Effector memory CD8-positive, alpha-beta T cell (primary cell): ENCODE measurements around the gene RBM18.

Experiments
- ATAC-seq: fragments of 150-1000 bp; cut with Tn5 transposase; replicated peaks from 2 replicates; pipeline ENCODE4 v1.10.0; 2021; ENCODE audit warnings: mild to moderate bottlenecking, moderate library complexity
- DNase-seq, 3 experiments: peaks; one replicate each; pipeline ENCODE4 v3.0.0; 2021
- H3K27ac Mint-ChIP-seq, 2 donors: one replicate each; pipeline ENCODE4 v1.8.0; 2022; ENCODE audit warnings: mild to moderate bottlenecking in 2 of 2, mixed read lengths in 2 of 2, moderate library complexity in 2 of 2
- H3K27me3 Mint-ChIP-seq, 2 donors: one replicate each; pipeline ENCODE4 v1.8.0; 2022; ENCODE audit warnings: mixed read lengths in 2 of 2
- H3K36me3 Mint-ChIP-seq: one replicate; pipeline ENCODE4 v1.8.0; 2022; ENCODE audit warnings: mild to moderate bottlenecking, moderate library complexity, mixed read lengths; ENCODE audit not compliant: insufficient read depth
- H3K4me1 Mint-ChIP-seq, 2 donors: one replicate each; pipeline ENCODE4 v1.8.0; 2022; ENCODE audit warnings: low read depth in 2 of 2, mixed read lengths in 2 of 2
- H3K4me3 Mint-ChIP-seq, 2 donors: one replicate each; pipeline ENCODE4 v1.8.0; 2022; ENCODE audit warnings: mild to moderate bottlenecking in 2 of 2, mixed read lengths in 2 of 2, moderate library complexity in 2 of 2
- H3K9me3 Mint-ChIP-seq, 2 donors: one replicate each; pipeline ENCODE4 v1.8.0; 2022; ENCODE audit warnings: mixed read lengths in 2 of 2
- total RNA-seq, 9 experiments: gene quantifications; one replicate each; lab custom pipeline; 2026; lab: John Stamatoyannopoulos, UW

RBM18 gene, protein sequence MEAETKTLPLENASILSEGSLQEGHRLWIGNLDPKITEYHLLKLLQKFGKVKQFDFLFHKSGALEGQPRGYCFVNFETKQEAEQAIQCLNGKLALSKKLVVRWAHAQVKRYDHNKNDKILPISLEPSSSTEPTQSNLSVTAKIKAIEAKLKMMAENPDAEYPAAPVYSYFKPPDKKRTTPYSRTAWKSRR
- 29.7 to 67.2 (median 44.4) reads per million in 9 experiments for total RNA-seq

DNA sequence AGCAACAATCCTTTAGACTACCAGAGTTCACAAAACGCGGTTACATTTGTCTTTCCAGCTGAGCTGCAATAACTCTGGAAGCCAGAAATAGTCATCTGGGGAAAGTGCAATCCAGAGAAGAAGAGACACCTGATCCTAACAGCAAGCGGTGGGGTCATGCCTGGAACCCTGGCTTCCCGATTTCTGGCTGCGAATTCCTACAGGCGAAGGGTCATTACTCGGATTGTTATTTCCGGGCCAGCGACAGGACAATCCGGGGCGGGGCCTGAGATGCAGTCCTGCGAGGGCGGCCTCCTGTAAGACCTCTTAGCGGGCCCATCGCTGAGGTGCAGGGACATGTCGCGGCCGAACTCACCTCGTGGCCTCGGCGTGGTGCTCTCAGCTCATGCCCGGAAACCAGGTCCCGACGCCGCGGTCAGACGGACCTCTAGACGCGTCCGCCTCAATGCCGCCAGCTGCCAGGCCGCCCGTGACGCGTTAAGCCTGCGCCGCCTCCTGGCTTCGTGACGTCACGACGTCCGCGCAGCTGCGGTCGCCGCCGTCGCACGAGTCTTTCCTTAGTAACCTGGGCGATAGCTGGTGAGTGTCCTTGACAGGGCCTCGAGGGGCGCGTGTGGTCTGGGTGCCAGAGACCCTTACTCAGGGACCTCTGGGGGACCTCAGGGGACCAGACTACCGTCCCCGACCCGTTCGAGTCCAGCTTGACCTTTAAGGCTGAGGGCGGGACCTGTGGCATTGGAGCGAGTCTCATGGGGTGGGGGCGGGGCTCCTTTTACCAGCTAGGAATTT lies at the start of gene RBM18, which contains the start of gene MRRF:
RBM18 (minus strand) TSS at position 481 of the 789 bp plus-strand sequence. CDS start 3,348 bp downstream, outside the sequence.
MRRF (plus strand) TSS at position 523 of the 789 bp plus-strand sequence. CDS start 6,010 bp downstream, outside the sequence.
- ATAC-seq, result peak; percentile 83
- peak within 1 kb of the TSS; percentile 97 to 99 for H3K4me3 Mint-ChIP-seq
- peaks cover 28% of the 10 kb centered on the region for H3K36me3 Mint-ChIP-seq
- no peaks in the 10 kb centered on the region for H3K9me3 Mint-ChIP-seq
- peak; percentile 86 to 93 (median 91) for DNase-seq
- peak within 1 kb of the TSS; percentile 99 to 100 for H3K27ac Mint-ChIP-seq
- H3K4me1 Mint-ChIP-seq, result peaks cover 39 to 51% of the 10 kb centered on the region in 2 donors
- H3K27me3 Mint-ChIP-seq, result no peaks in the 10 kb centered on the region

DNA sequence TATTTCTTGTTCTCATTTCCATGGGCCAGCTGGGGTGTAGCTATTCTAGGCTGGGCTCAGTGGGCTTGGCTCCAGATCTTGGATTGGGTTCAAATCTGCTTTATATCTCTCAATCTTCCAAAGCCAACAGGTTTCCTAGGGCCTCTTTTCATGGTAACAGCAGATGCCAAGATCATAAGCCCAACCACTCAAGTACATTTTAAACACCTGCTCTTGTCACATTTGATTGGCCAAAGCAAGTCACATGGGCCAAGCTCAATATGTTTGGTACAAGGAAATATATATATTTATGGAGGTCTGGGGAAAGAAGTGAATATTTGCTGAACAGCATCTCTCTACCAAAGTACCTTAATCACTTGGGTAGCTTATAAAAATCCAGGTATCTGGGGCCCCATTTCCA lies 49.5 kb upstream of the RBM18 start:
- Mint-ChIP-seq H3K4me1 (no peaks in the 10 kb centered on the region), H3K27ac (no peak overlapping the region), H3K9me3 (no peaks in the 10 kb centered on the region), H3K27me3 (no peaks in the 10 kb centered on the region), H3K36me3 (peaks cover 19% of the 10 kb centered on the region), H3K4me3 (no peak overlapping the region)
- no peak for DNase-seq
- no peak for ATAC-seq

DNA sequence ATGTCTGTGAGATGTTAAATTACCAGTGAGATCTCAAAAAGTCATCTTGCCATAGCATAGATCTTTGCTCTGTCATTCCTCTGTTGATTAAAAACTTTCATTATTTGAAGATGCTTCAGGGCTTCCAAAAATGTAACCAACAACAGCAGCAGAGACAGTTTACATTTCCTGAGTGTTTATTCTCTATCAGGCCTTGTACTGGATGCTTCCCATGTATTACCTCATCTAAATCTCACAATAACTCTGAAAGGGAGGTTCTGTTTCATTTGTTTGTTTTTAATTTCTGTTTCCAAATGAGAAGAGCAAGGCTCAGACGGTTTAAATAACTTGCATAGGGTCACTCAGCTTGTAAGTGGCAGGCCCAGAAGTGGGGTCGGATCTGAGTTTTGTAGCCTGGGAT lies 45.2 kb upstream of the RBM18 start:
- H3K27me3 Mint-ChIP-seq, result no peaks in the 10 kb centered on the region
- DNase-seq (no peak), ATAC-seq (no peak)
- no peaks in the 10 kb centered on the region for H3K9me3 Mint-ChIP-seq
- no peak overlapping the region for H3K4me3 Mint-ChIP-seq
- H3K27ac Mint-ChIP-seq, result no peak overlapping the region
- H3K36me3 Mint-ChIP-seq, result peaks cover 28% of the 10 kb centered on the region
- no peaks in the 10 kb centered on the region for H3K4me1 Mint-ChIP-seq

DNA sequence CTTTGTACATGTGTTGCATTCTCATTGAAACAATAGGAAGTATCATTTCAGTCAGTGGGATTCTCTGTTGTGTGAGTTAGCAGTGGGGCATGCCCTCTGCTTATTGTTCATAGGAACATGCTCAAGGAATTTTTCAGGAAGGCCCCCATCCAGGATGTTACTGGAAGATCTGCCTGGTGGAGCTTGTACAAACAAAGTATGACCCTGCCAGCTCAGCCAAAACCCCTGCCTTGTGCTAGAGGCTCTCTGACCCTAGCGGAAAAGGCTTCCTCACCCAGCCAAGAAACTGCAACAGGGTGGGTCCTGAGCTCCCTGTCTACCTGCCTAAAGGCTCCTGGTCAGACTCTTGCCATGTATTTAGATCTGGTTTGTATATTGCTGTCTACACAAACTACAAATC lies 43.3 kb upstream of the RBM18 start:
- Mint-ChIP-seq H3K4me1 (no peaks in the 10 kb centered on the region), H3K36me3 (peaks cover 21% of the 10 kb centered on the region), H3K9me3 (no peaks in the 10 kb centered on the region), H3K27ac (no peak overlapping the region), H3K27me3 (no peaks in the 10 kb centered on the region), H3K4me3 (no peak overlapping the region)
- DNase-seq, result no peak
- no peak for ATAC-seq

DNA sequence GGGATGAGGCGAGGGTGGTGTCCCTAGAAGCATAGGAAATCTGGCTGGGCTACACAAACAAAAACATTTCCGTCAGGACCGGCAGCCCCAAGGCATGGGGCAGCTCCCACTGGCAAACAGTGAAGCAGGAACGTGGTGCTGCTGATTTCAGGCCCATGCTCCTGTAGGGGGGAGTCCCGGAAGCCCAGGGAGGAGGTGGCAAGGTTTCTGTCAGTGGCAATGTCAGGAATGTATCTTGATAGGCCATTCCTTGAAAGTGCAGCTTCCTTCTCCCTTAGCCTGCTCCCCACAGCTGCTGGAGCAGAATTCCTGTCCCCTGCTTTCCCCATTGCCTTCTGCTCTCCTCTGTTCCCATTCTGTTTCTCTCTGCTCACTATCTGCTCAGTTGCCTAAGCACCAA lies 42.4 kb upstream of the RBM18 start:
- Mint-ChIP-seq H3K4me3 (no peak overlapping the region), H3K4me1 (no peaks in the 10 kb centered on the region), H3K9me3 (no peaks in the 10 kb centered on the region), H3K27ac (no peak overlapping the region), H3K36me3 (peaks cover 21% of the 10 kb centered on the region), H3K27me3 (no peaks in the 10 kb centered on the region)
- no peak for ATAC-seq
- DNase-seq, result no peak

DNA sequence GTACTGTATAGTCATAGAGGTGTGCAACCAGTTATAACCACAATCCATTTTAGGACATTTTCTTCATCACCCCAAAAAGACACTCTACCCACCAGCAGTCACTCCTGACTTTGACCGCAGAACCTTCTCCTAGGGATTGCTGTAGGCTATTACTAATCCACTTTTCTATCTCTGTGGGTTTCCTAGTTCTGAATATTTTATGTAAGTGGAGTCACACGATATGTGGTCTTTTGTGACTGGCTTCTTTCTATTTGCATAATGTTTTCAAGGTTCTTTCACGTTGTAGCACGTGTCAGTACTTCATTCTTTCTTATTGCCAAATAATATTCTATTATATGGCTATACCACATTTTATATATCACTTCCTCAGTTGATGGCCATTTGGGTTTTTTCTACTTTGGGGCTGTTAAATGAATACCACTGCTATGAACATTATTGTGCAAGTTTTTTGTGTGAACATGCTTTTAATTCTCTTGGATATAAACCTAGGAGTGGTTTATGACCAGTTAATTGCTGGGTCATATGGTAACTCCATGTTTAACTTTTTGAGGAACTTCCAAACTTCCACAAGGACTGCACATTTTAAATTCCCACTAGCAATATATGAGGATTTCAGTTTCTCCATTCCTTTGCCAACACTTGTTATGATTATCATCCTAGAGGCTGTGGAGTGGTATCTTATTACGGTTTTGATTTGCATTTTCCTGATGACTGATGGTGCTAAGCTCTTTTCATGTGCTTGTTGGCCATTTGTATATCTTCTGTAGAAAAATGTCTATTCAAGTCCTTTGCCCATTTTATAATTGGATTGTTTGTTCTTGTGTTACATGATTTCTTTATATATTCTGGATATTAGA lies 37.8 kb upstream of the RBM18 start:
- peaks cover 1 to 10% of the 10 kb centered on the region in 2 donors for H3K4me1 Mint-ChIP-seq
- DNase-seq (no peak), ATAC-seq (no peak)
- H3K9me3 Mint-ChIP-seq, result no peaks in the 10 kb centered on the region
- H3K27me3 Mint-ChIP-seq, result no peaks in the 10 kb centered on the region
- peaks cover 17% of the 10 kb centered on the region for H3K36me3 Mint-ChIP-seq
- H3K27ac Mint-ChIP-seq, result no peak overlapping the region
- no peak overlapping the region for H3K4me3 Mint-ChIP-seq

- no peaks in the 10 kb centered on the region for H3K9me3 Mint-ChIP-seq
- peaks cover 18% of the 10 kb centered on the region for H3K36me3 Mint-ChIP-seq
- H3K27me3 Mint-ChIP-seq, result no peaks in the 10 kb centered on the region
- peaks cover 1 to 10% of the 10 kb centered on the region in 2 donors for H3K4me1 Mint-ChIP-seq
- DNase-seq, result no peak
- H3K27ac Mint-ChIP-seq, result no peak overlapping the region
- H3K4me3 Mint-ChIP-seq, result no peak overlapping the region
- ATAC-seq, result no peak
Observed at GRCh38 chr9:122297512-122297911, 32.9 kb upstream of the RBM18 start.

- no peak for ATAC-seq
- no peak for DNase-seq
- peaks cover 21% of the 10 kb centered on the region for H3K36me3 Mint-ChIP-seq
Observed at GRCh38 chr9:122294531-122294930, 29.9 kb upstream of the RBM18 start.

GRCh38 chr9:122291458-122291857 lies 26.8 kb upstream of the RBM18 start:
- H3K4me1 Mint-ChIP-seq, result no peaks in the 10 kb centered on the region
- H3K27me3 Mint-ChIP-seq, result no peaks in the 10 kb centered on the region
- H3K27ac Mint-ChIP-seq, result no peak overlapping the region
- H3K4me3 Mint-ChIP-seq, result no peak overlapping the region
- DNase-seq (no peak), ATAC-seq (no peak)
- no peaks in the 10 kb centered on the region for H3K9me3 Mint-ChIP-seq
- H3K36me3 Mint-ChIP-seq, result peaks cover 38% of the 10 kb centered on the region

More at GRCh38 chr9:122294531-122294930, 29.9 kb upstream of the RBM18 start:
- Mint-ChIP-seq H3K27me3 (no peaks in the 10 kb centered on the region), H3K4me1 (peaks cover 0 to 7% of the 10 kb centered on the region in 2 donors), H3K4me3 (no peak overlapping the region), H3K27ac (no peak overlapping the region), H3K9me3 (no peaks in the 10 kb centered on the region)

- no peak overlapping the region for H3K4me3 Mint-ChIP-seq
- peaks cover 44% of the 10 kb centered on the region for H3K36me3 Mint-ChIP-seq
- H3K27ac Mint-ChIP-seq, result no peak overlapping the region
- H3K4me1 Mint-ChIP-seq, result no peaks in the 10 kb centered on the region
- H3K27me3 Mint-ChIP-seq, result no peaks in the 10 kb centered on the region
- ATAC-seq (no peak), DNase-seq (no peak)
- no peaks in the 10 kb centered on the region for H3K9me3 Mint-ChIP-seq
Observed at GRCh38 chr9:122287214-122287720, 22.6 kb upstream of the RBM18 start.

DNA sequence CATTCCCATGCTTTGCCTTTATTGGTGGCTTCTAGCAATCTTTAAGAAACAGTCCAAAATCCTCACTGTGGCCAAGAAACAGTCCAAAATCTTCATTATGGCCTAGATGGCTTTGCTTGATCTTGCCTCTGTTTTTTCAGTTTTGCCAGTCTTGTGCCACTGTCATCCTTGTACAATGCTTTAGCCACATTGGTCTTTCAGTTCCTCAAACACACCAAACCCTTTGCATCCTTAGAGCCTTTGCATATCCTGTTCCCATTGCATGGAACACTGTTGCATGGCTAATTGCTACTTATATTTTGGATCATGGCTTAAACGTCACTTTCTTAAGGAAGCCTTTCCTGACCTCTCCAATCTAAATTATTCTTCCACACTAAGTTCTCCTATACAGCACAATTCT lies 22.1 kb upstream of the RBM18 start:
- H3K4me3 Mint-ChIP-seq, result no peak overlapping the region
- no peaks in the 10 kb centered on the region for H3K4me1 Mint-ChIP-seq
- no peaks in the 10 kb centered on the region for H3K9me3 Mint-ChIP-seq
- ATAC-seq (no peak), DNase-seq (no peak)
- peaks cover 41% of the 10 kb centered on the region for H3K36me3 Mint-ChIP-seq
- no peak overlapping the region for H3K27ac Mint-ChIP-seq
- no peaks in the 10 kb centered on the region for H3K27me3 Mint-ChIP-seq

- H3K27ac Mint-ChIP-seq, result no peak overlapping the region
- DNase-seq (no peak), ATAC-seq (no peak)
- H3K4me1 Mint-ChIP-seq, result peaks cover 2 to 7% of the 10 kb centered on the region in 2 donors
- no peak overlapping the region for H3K4me3 Mint-ChIP-seq
- no peaks in the 10 kb centered on the region for H3K9me3 Mint-ChIP-seq
- H3K27me3 Mint-ChIP-seq, result no peaks in the 10 kb centered on the region
- peaks cover 32% of the 10 kb centered on the region for H3K36me3 Mint-ChIP-seq
Observed at GRCh38 chr9:122281368-122281767, 16.7 kb upstream of the RBM18 start.

DNA sequence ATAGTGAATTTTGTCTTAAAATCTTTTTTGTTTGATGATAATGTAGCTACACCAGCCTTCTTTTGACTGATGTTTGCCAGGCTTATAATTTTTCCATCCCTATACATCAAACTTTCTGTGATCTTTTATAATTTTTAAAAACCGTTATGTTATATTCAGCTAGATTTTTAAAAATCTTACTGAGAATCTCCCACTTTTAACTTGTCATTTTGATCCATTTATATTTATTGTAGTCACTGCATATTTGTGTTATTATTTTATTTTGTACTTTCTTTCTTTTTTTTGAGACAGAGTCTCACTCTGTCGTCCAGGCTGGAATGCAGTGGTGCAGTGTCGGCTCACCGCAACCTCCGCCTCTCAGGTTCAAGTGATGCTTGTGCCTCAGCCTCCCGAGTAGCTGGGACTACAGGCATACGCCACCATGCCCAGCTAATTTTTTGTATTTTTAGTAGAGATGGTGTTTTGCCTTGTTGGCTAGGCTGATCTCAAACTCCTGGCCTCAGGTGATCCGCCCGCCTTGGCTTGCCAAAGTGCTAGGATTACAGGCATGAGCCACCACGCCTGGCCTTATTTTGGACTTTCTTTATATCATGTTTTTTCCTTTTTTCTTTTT lies 12.8 kb upstream of the RBM18 start:
- Mint-ChIP-seq H3K4me1 (peaks cover 8 to 21% of the 10 kb centered on the region in 2 donors), H3K9me3 (no peaks in the 10 kb centered on the region), H3K4me3 (no peak overlapping the region), H3K27me3 (no peaks in the 10 kb centered on the region), H3K36me3 (peaks cover 28% of the 10 kb centered on the region), H3K27ac (no peak overlapping the region)
- DNase-seq, result no peak
- ATAC-seq, result no peak
